Effector CD4-positive, alpha-beta T cell (primary cell): ENCODE measurements around the gene NCOA5.

ENCODE experiments used
- DNase-seq: peaks from one replicate; pipeline ENCODE4 v3.0.0-alpha.2; 2020

NCOA5 gene

DNA sequence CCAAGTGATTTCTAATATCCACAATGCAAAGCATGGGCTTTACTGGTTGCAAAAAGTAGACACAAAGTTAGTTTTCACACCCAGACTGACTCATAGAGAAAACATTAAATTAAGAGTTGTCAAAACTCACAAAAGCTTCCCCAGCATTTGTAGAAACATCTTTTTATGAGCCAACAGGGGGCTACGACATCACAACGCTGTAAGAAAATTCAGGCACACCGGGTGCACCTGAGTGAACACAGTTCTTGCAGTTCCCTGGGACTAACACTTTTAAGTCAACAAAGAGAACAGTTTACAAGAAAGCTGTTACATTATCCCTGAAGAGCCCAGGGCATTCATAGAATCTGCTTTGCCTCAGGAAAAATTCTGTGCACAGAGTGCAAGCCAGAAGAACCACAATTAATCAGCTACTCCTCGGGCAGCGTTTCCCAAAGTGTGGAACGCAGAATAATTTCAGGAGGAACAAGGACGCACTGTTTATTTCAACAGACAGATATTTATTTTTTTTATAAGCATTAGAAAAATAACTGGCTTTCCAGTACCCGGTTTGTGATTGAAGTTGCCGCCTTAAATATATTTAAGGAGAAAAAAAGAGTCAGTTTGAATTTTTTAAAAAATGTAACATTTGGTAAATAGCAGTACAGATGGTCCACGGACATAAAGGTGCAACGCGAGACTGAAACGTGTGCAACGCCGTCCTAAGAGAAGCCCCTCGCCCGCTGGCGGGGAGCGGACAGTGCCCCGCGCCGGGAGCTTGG lies 1.2 kb downstream of the NCOA5 start:
- DNase-seq = no peak

DNA sequence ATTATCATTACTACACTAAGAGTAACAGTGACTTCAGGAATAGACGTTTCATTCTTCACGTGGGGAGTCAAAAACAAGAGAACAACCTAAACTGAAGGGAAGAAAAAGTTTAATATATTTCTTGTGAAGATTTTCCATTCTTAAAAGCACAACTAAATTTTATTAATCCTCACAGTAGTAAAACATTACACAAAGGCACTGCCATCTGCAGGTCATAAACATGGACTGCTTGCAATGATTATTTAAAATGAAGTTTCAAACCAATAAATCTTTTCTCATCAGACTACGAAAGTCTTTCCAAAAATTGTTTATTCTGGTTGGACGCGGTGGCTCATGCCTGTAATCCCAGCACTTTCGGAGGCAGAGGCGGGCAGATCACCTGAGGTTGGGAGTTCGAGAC lies 2.6 kb downstream of the NCOA5 start:
- DNase-seq = no peak

DNA sequence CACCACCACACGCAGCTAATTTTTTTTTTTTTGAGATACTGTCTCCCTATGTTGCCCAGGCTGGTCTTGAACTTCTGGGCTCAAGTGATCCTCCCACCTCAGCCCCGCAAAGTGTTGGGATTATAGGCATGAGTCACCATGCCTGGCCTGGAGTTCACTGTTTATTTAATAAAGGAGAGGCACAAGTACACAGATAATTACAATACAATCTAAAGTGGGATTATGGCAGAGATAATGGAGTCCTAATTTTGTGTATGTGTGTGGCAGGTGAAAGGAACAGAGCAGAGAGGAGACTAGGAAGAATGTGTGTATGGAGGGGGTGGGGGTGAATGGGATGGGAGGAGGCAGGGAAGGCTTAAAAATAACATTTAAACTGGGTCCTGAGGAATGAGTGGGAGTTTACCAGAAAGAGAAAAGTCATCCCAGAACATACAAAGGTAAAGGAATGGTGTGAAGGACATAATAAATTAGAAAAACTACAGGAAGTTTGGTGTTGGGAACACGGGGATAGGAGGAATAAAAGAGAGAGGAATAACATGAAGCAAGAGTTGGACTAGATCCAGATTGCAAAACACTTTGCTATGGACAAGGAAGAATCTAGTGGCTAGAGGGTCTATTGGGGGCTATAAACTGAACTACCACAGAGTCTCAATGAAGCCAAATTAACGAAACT lies 4.4 kb downstream of the NCOA5 start:
- DNase-seq = no peak

DNA sequence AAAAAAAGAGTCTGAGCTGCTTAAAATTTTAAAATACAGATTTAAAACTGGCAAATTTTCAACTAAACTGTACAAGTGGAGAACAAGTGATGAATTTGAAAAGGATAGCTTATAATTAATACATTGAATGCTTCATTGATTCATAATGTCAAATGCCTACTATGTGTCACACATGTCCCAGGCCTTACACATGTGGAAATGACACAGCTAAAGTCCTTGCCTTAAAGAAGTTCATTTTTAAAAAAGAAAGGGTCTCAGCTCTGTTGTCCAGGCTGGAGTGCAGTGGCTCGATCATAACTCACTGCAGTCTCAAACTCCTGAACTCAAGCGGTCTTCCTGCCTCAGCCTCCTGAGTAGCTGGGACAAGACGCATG lies 5.0 kb downstream of the NCOA5 start:
- no peak for DNase-seq

DNA sequence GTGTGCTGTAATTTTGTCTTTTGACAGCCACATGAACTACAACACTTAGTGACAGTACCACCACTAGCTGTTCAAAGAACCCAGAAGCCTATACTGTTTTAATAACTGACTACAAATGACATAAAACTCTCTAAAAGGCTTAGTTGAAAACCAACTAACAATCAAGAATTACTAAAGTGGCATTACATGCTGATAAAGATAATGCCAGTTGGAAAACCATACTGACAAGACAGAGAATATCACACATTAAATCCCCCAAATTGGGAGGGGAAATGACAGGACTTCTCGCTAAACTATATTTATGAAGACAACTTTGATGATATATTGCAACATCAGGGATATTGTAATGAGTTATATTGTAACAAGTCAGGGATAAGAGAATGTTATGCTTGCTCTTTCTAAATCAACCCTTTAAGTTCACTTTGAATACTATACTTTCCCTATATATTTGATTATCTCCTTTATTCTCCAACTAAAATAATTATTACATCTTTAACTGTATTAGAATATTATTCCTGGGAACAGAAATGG lies 6.2 kb downstream of the NCOA5 start:
- DNase-seq = no peak

DNA sequence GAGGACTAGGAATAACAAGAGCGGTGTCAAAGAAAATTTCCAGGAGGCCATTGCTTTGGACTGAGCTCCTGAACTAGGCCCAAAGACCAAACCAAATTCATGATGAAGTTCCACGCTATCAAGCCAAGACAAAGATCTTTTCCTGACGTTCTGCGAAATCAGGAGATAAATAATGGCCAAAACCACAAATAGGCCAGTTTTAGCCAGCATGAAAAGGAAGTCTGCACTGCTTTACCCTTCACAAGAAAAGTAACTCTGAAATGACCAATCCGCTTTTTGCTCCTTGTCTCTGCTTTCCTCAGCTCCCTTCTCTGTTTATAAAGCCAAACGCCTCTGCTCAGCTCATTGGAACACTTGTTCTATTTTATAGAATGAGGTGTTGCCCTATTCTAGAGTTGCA lies 6.7 kb downstream of the NCOA5 start:
- DNase-seq = no peak

DNA sequence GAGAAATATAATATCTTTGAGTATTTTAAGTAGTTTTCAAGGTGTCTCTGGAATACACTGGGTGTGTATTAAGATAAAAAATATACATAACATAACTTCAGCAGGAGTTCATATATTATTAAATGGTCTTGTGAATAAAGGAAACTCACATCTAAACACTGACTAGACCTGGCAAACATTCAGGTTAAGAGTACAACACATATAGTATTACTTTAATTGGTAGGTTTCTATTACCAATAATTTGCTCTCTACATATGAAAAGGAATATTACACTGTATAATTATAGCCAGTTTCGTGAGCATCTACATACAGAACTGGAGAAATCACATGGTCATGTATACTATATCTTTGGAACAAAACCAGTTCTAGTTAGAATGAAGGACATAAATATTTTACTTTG lies 8.7 kb downstream of the NCOA5 start:
- DNase-seq = no peak

DNA sequence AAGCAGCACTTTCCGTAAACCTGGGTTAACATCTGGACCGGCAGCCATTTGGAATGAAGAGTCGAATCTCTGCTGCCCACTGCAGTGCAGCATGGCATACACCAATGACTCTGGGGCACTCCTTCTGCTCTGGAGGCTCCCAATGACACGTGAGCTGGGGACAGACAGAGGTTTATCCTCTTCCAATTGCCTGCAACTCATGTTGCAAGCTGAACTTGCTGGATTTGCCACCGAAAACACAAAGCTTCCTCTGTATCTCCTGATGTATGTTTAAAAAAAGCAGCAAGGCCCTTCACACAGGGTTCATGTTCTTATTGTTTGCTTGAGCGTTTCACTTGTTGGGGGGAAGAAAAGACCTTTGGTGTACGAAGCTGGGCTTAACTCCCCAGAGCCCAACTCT lies 10.8 kb downstream of the NCOA5 start:
- no peak for DNase-seq

DNA sequence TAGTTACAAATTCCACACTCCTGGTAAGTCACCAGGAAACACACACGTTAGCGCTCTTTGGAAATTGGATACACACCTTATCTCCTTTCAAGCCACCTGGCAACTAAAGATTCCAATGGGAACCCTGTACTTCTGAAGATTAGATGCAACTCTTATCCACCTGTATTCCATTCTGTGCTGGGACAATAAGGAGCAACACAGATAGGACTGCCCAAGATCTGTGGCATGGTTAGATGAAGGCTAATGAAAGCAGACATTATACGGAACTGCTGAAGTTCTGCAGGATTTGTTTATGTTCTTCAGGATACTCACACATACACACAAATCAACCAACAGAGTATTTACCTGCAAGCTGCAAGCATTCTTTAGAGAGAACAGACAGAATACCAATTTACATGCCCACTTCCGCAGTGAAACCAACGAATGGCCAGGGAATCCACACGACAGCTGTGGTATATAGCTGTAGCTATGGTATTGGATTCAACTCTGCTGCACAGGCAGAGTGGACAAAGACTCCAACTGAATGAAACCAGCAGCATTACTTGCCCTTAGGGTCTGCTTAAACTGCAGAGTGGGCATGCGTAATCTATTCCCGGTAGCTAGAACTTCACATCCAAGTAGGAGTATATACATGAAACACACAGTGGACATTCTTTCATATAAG lies 12.0 kb downstream of the NCOA5 start:
- DNase-seq = no peak

DNA sequence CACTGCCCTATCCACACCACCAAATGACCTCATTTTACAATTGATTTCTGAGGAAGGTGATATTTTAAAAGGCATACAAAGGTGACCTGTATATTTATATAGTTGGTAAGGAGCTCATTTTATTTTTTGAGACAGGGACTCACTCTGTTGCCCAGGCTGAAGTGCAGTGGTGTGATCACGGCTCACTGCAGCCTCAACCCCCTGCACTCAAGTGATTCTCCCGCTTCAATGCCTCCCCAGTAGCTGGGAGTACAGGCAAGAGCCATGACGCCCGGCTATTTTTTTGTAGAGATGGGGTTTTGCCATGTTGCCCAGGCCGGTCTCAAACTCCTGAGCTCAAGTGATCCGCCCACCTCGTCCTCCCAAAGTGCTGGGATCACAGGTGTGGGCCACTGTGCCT lies 13.0 kb downstream of the NCOA5 start:
- no peak for DNase-seq

DNA sequence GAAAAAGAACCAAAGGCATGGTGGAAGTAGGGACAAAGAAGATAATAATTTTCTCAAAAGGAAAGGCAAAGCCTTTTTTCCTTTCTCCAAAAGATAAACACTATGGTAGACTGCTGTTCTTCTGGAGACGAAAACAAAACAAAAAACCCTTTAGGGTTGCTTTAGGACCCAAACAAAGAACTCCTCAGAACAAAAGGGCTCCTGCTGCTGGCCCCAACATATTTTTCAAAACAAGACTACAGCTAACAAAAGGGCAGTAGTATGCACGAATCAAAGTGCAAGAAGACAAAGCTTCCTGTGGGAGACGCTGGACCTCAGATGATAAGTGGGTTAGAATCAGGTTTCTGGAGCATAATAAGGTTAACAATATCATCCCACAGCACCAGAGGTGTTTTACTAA lies 15.8 kb downstream of the NCOA5 start:
- no peak for DNase-seq

DNA sequence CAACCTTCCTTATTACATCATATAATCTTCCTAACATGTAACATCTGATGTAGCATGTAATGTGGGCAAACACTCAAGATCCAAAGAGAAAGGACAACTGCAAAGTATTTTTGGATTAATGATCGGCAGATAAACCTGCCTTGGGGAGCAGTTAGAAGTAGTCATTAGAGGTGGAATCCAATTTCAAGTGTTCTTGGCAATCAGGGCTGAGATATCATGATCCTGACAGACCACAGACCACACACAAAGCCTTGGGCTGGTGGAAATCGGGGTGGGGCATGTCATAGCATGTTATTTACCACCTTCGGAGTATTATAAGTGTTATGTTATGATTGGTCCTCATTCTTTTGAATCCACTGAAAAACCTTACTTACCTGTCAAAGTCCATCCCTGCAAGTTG lies 16.3 kb downstream of the NCOA5 start:
- DNase-seq = no peak

DNA sequence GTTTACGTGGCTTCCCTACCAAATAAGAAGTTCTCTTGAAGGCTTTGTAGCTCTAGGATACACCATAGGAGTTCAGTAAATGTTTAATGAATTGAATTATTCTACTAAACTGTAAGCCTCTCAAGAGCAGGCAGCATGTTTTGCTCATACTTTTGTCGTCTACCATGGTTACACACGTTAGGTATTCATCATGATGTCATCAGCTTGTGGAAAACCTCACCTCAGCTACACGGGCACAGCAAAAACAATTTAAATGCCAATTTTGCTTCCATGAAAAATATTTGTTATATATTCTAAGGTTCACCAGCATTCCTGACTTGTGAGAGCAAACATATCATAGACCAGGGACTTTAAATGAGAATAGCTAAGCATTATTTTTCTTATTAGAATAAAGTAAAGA lies 16.7 kb downstream of the NCOA5 start:
- no peak for DNase-seq

DNA sequence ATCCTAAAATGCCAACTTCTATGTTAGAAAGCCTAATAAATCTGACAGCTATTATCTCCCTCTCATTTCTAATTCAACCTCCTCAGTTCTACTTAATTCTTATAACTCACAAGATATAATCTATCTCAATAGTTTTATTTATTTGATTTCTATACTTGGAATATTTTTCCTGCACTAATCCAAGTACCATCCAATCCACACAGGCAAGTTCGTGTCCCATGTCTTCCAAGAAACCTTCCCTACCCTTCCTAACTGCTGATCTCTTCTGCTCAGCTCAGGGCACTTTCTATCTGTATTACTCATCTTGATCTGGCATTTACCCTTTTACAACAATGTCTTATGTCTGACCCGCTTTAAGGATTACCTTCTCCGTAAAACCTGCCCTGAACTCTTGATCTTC lies 18.2 kb downstream of the NCOA5 start:
- no peak for DNase-seq

DNA sequence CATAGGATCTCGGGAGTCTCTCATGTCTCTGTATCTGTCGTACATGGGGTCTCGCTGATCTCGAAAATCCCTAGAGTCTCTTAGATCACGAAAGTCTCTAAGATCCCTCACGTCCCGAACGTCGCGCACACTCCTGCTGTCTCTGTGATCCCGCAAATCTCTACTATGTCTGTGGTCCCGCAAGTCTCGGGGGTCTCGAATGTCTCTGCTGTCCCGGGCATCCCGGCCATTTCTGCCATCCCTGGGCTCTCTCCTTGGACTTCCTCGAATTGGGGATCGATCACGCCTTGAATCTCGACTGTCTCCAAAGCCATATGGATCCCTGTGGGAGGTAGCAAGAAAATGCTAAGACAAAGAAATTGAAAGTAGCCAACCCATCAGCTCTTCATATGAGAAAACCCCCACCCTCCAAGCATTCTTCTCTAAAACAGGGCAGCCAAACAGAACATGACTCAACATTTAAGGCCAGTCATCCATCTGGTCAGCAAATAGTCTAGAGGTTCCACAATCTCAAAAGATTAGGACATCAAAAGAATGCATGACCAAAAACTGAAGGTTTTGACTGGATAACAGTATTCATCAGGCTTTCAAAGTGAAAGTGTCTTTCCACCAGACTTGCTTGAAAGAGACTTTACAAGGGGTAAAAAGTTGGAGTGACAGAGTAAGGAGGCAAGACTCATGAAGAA lies 19.4 kb downstream of the NCOA5 start:
- no peak for DNase-seq

DNA sequence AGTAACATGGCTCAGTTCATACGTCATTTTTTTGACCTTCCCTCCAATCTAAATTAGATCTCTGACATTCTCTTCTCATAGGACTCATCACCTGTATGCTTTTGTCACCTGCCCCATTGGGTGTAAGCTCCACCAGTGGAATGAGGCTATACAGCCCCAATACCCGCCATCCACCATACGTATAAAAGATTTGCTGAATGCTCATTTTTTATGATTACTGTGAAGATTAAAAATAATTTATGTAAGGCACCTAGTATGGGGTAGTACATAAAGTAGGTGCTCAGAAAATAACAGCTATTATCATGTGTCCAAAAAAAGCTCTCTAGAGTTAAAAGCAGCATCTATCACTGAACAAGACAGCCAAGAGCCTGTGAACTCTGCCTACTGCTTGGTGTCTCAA lies 24.1 kb downstream of the NCOA5 start:
- no peak for DNase-seq

DNA sequence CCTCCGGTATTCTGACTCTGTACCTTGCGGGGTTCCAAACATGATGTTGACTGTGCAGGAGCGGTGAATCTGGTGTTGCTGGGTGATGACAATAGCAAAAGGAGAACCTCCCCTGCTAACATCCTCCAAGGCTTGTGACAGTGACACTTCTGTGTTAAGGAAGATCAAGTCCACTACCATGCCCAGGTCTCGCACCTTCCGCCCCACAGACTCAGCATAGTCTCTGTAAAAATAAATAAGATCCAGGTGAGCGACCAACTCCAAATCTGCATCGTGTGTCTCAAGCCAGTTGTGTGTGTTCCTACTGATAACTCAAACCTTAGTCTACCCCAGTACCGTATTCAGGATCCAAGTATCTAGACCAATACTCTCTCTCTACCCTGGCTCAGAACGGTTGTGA lies 24.8 kb downstream of the NCOA5 start:
- no peak for DNase-seq

DNA sequence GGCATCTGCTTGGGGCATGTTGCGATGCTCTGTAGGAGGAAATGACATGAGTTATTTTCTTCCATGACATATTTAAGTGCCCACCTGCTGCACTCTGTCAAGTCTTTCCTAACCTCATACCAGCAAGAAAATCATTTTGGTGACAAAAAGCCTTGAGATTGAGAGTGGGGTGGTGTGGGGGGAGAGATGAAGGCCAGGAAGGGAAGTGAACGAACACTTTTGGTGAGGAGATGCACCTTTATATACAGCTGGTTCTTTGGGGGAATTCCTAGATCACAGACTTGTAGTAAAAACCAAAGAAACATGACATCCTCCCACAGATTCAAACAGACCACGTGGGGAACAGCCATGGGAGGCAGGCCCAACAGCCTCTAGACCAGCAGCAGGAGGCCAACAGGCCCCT lies 26.1 kb downstream of the NCOA5 start:
- no peak for DNase-seq

DNA sequence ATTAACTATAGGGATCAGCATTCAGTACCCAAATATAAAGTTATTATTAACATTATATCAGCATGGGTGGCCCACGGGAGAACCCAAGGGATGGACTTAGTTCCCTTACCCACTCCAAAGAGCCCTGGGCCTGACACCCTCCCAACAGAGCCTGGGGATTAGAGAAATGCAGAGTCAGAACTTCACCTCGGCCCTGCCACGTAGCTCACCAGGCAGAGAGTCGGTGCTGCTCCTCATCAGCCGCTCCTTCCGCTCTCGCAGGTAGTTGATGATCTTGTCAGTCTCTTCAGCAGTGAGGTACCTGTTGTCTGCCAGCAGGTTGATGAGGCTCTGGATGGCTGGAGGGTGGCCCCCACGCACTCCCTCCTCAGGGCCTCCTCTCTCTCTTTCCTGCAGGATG lies 26.6 kb downstream of the NCOA5 start:
- DNase-seq = no peak

DNA sequence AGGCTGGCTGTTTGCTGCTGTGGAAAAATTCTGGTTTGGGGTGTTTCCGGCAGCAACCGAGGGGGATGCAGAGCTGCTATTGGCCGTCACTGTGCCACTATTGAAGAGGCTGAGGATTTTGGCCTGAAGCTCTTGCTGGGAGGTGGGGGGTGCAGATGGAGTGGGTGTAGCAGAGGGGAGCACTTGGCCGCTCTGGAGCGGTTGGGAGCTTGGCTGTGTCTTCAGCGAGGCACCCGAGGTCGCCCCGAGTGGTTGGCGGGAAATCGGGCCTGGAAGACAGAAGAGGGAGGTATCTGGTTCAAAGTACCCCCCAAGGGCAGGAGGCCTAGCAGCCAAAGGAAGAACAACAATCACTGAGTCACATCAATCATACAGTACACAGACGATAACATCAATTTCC lies 27.1 kb downstream of the NCOA5 start:
- no peak for DNase-seq

DNA sequence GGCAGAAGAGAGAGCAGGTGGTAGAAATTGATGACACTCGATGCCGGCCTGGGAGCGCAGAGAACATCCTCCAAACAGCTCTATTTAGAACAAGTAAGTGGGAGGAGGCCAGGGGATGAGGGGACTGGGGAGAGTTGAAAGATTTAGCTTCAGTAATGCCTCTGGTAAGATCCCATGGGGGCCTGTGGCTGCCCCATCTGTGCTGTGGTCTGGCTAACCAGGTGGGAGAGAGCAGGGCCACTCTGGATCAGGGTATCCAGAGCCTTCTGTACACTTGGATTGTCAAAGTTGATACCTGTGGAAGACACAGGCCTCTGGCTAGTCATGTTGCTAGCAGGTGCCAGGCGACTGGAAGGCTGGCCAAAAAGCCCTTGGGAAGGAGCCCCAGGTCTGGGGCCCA lies 27.6 kb downstream of the NCOA5 start:
- DNase-seq = no peak

DNA sequence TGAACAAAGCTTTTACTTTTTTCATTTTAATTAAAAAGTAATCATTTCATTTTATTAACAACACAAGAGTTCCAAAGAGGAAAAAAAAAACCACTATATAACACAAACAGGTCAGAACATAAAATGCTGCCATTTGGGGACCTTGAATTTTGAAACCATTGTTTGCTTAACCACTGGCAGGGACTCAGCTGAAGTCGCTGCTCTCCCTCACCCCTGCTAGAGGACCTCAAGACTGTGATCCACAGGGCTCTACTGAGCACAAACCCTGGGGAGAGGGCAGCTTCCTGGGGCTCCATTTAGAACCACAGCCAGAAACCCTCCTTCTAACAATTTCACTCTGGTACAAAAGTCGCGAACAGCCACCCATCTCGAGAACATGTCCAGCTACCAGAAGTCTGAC lies 28.8 kb downstream of the NCOA5 start:
- no peak for DNase-seq

DNA sequence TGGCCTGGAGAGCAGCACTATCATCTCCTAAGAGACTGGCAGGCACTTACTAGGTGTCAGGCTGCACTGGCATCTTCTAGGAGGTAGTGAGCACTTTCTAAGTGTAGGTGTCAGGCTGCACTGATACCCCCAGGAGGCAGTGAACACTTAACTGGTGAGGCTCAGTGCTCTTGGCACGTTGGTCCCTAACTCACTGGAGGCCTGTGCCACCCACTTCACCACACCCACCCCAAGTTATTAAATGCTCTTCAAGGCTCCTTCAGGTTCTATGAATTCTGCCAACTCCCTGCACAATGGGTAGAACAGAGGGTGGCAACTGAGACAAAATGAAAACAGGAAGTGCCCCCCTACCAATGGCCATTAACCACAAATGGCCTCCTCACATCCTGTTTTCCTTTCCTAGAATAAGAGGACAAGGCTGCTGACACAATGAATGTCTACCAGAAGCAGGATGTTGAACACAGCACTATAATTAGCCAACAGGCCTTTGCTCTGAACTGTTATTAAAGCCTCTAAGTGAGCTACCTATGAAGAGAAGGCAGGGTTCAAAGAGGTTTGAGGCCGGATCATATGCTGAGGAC lies 29.4 kb downstream of the NCOA5 start:
- DNase-seq = no peak
